Neutrophil (primary cell): ENCODE data around the gene ACSBG1.

ENCODE experiments used
- H3K27ac ChIP-seq: fragments of 200-600 bp; sonication (generic); 2 replicates; pipeline ENCODE4 v1.5.1; 2016; ENCODE audit warnings: mild to moderate bottlenecking, moderate library complexity
- H3K27me3 ChIP-seq: fragments of 200-600 bp; sonication (generic); 2 replicates; pipeline ENCODE4 v1.6.0; 2016; ENCODE audit warnings: mild to moderate bottlenecking
- H3K36me3 ChIP-seq: fragments of 200-600 bp; sonication (generic); 2 replicates; pipeline ENCODE4 v1.5.1; 2017
- H3K4me1 ChIP-seq, 2 experiments: fragments of 200-600 bp in 1 of 2; sonication (generic) in 1 of 2; 1 replicate in 1 of 2; 2 replicates in 1 of 2; pipeline versions ENCODE4 v1.5.1 to v1.6.1; 2013 to 2016; ENCODE audit warnings: low read depth in 1 of 2, low read length in 1 of 2, mild to moderate bottlenecking in 1 of 2, moderate library complexity in 1 of 2; ENCODE audit not compliant: control insufficient read depth in 1 of 2, insufficient read depth in 1 of 2
- H3K4me3 ChIP-seq, 2 experiments: fragments of 200-600 bp in 1 of 2; sonication (generic) in 1 of 2; 1 replicate in 1 of 2; 2 replicates in 1 of 2; pipeline ENCODE4 v1.5.1; 2013 to 2016; ENCODE audit warnings: low read depth in 1 of 2, low read length in 1 of 2, mild to moderate bottlenecking in 1 of 2, moderate library complexity in 1 of 2
- H3K9me3 ChIP-seq: fragments of 200-600 bp; sonication (generic); 2 replicates; pipeline ENCODE4 v1.5.1; 2016
- CTCF ChIP-seq: fragments of 200-600 bp; sonication (generic); IDR thresholded peaks from 2 replicates; pipeline ENCODE4 v1.5.1; 2016; ENCODE audit warnings: antibody characterized with exemption

ACSBG1 gene

GRCh38 chr15:78211189-78211921, 23.0 kb downstream of the ACSBG1 start:
- no peaks in the 10 kb centered on the region for H3K9me3 ChIP-seq
- H3K27ac ChIP-seq = no peak overlapping the region
- H3K36me3 ChIP-seq = no peaks in the 10 kb centered on the region
- H3K27me3 ChIP-seq = no peaks in the 10 kb centered on the region
- no peaks in the 10 kb centered on the region for H3K4me1 ChIP-seq
- TF ChIP-seq CTCF = no peak
- no peak overlapping the region for H3K4me3 ChIP-seq

- no peaks in the 10 kb centered on the region for H3K36me3 ChIP-seq
- H3K27me3 ChIP-seq = no peaks in the 10 kb centered on the region
- no peak overlapping the region for H3K4me3 ChIP-seq
- H3K9me3 ChIP-seq = no peaks in the 10 kb centered on the region
- no peaks in the 10 kb centered on the region for H3K4me1 ChIP-seq
- H3K27ac ChIP-seq = no peak overlapping the region
- TF ChIP-seq CTCF = no peak
Measured at GRCh38 chr15:78210349-78210717, 24.0 kb downstream of the ACSBG1 start.

- no peaks in the 10 kb centered on the region for H3K4me1 ChIP-seq
- no peak overlapping the region for H3K4me3 ChIP-seq
- no peaks in the 10 kb centered on the region for H3K9me3 ChIP-seq
- H3K27me3 ChIP-seq = no peaks in the 10 kb centered on the region
- H3K36me3 ChIP-seq = no peaks in the 10 kb centered on the region
- no peak overlapping the region for H3K27ac ChIP-seq
- TF ChIP-seq CTCF = no peak
Measured at GRCh38 chr15:78209646-78210348, 24.6 kb downstream of the ACSBG1 start.

- no peak for TF ChIP-seq CTCF
- no peaks in the 10 kb centered on the region for H3K4me1 ChIP-seq
Measured at GRCh38 chr15:78208887-78209645, 25.3 kb downstream of the ACSBG1 start.

GRCh38 chr15:78208341-78208844, 26.0 kb downstream of the ACSBG1 start:
- TF ChIP-seq CTCF = no peak
- Histone ChIP-seq H3K4me1 (no peaks in the 10 kb centered on the region), H3K36me3 (no peaks in the 10 kb centered on the region), H3K4me3 (no peak overlapping the region), H3K27me3 (no peaks in the 10 kb centered on the region), H3K27ac (no peak overlapping the region), H3K9me3 (no peaks in the 10 kb centered on the region)

More at GRCh38 chr15:78208887-78209645, 25.3 kb downstream of the ACSBG1 start:
- H3K36me3 ChIP-seq = no peaks in the 10 kb centered on the region
- no peak overlapping the region for H3K4me3 ChIP-seq
- no peak overlapping the region for H3K27ac ChIP-seq
- no peaks in the 10 kb centered on the region for H3K27me3 ChIP-seq
- no peaks in the 10 kb centered on the region for H3K9me3 ChIP-seq
